Retina (tissue), 1 donor: Measurements from ENCODE around the gene MED13L.
A peak's percentile ranks its signal among the peaks of the same experiment; 100 is the strongest.
"Not testable (repeated sequence)": the region's sequence is repeated elsewhere in the genome, so short reads cannot be mapped to it uniquely, and the experiment has no call there.

Experiments used
- DNase-seq: peaks from one replicate; pipeline ENCODE4 v3.0.0-alpha.2; 2016

MED13L gene

DNA sequence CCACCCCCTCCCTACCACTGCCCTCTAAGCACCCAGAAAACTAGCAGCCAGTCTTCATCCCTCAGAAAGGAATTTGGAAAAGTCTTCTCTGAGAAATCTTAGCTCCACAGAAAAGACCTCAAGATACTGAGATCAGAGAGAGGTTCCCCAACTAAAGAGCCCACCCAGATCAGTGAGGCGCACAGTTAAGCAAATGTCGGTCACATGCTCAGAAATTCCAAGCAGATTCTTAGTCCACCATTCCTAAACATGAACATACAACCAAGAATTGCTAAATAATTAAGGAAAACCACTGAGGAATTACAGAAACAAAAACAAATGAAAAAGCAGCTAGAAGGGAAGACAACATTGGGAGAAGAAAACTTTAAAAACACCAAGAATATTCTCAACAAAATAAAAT lies 32.3 kb downstream of the MED13L start:
- DNase-seq = no peak

DNA sequence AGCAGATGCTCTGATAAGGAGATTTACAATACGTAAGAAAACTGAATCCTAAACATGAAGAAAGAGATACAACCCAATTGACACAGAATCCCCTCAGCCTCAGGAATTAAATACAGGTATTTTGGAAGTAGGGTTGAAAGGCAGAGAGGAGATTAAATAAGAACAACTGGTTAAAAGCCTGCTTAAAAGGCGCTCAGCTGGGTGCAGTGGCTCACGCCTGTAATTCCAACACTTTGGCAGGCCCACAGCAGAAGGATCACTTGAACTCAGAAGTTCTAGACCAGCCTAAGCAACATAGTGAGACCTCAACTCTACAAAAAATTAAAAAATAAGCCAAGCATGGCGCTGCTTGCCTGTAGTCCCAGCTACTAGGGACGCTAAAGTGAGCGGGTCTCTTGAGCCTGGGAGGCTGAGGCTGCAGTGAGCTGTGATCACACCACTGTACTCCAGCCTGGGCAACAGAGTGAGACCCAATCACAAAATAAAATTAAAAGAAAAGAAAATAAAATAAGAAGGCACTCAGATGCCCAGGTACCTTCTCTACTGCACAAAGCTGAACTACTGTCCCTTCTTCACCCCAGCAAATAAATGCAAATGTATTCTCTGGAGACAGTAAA lies 32.9 kb downstream of the MED13L start:
- DNase-seq = no peak

GRCh38 chr12:116244001-116244400 lies 33.5 kb downstream of the MED13L start:
- no peak for DNase-seq

DNA sequence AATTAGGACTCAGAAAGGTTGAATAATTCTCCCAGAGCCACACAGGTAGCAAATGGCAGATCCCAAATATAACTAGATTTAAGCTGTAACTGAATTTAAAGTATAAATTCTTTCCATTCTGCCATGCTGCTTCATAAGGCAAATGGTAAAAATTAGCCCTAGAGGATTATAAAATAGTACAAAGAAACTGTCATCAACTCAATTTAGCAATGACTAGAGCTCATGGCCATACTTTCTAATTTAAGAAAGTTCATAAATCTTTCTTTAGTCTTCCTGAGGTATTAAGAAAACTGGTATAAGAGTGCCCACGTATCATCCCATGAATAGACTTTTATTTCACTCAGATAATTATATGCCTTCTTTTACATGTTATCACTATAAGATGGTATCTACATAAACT lies 34.8 kb downstream of the MED13L start:
- no peak for DNase-seq

DNA sequence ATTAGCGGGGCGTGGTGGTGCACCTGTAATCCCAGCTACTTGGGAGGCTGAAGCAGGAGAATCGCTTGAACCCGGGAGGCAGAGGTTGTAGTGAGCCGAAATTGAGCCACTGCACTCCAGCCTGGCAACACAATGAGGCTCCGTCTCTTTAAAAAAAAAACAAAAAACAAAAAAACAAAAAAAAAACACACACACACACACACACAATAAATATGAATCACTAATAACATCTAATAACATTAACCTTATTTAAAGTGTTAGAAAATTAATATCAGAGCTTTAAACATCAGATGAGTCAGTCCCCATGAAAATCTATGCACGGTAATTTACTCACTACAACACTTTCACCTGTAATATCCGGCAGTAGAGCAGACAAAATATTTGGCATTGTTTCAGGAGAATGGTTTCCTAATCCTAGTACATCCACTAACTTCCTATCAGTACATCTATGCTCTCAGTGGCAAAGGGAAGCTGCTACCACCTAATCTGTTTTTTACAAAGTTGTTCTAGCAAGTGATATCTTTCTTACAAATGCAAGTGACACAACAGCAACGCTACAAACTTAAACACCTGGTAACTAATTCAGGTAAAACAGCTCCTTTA lies 36.2 kb downstream of the MED13L start:
- no peak for DNase-seq

DNA sequence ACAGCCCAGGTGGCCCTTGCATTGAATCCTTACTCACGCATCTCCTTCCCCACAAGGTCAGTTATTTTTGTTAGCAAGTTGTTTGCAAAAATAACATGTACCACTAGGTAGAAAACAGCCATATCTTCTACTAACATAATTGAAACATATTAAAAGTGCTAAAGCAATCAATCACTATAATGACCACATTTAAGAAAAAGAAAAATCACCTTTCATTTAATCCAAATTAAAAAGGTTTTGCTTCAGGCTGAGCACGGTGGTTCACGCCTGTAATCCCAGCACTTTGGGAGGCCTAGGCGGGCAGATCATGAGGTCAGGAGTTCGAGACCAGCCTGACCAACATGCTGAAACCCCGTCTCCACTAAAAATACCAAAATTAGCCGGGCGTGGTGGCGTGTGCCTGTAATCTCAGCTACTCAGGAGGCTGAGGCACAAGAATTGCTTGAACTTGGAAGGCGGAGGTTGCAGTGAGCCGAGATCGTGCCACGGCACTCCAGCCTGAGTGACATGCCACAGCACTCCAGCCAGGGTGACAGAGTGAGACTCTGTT lies 38.8 kb downstream of the MED13L start:
- DNase-seq = not testable (repeated sequence)

GRCh38 chr12:116238149-116238548 lies 39.3 kb downstream of the MED13L start:
- DNase-seq = no peak

- no peak for DNase-seq
Measured at GRCh38 chr12:116236976-116237375, 40.5 kb downstream of the MED13L start.

- peak; percentile 38 for DNase-seq
Measured at GRCh38 chr12:116236148-116236731, 41.3 kb downstream of the MED13L start.

GRCh38 chr12:116234148-116234547 lies 43.3 kb downstream of the MED13L start:
- DNase-seq = not testable (repeated sequence)

DNA sequence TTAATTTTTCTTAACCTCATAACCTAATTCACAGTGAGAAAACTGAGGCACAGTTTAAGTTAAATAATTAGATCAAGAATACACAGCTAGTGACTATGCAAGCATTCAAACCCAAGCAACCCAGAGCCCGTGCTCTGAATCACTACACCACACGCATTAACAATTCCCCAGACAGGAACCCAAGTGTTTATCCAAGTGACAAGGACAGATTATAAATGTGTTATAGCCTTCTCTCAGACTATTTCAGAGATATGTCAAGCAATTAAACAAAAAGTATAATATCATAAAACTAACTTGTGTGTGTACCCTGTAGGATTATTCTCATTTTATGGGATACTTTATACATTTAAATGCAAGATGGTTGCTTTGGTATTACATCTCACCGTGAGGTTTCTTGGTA lies 43.8 kb downstream of the MED13L start:
- DNase-seq = no peak

DNA sequence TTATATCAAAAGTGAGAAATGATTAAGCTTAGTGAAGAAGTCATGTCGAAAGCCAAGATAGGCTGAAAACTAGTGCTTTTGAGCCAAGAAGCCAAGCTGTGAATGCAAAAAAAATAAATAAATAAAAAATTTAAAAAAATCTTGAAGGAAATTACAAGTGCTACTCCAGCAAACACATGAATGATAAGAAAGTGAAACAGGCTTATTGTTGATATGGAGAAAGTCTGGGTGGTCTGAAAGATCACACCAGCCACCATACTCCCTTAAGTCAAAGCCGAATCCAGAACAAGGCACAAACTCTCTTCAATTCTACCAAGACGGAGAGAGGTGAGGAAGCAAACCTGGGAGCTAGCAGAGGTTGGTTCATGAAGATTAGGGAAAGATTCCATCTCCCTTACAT lies 49.7 kb downstream of the MED13L start:
- DNase-seq = no peak

GRCh38 chr12:116226026-116226425 lies 51.5 kb downstream of the MED13L start:
- DNase-seq = no peak

DNA sequence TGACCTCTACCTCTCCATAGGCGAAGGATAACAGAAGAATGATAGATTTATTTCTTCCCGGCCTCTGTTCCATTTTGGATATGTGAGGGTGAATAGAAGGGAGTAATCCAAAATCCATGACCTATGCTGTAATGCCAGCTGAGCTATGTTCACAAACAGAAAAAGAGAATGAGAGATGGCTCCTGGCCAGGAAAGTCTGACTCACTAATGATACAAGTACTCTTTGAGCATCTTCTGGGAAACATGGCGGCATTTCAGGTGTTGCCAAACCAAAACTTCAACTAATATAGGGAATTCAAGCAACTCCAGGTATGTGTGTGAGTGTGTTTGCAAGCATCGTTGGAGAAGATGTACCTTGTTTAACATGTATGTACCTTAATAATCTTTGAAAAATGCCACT lies 55.1 kb downstream of the MED13L start:
- no peak for DNase-seq

- DNase-seq = no peak
Measured at GRCh38 chr12:116220756-116221155, 56.7 kb downstream of the MED13L start.

GRCh38 chr12:116217045-116217735 lies 60.3 kb downstream of the MED13L start:
- no peak for DNase-seq

DNA sequence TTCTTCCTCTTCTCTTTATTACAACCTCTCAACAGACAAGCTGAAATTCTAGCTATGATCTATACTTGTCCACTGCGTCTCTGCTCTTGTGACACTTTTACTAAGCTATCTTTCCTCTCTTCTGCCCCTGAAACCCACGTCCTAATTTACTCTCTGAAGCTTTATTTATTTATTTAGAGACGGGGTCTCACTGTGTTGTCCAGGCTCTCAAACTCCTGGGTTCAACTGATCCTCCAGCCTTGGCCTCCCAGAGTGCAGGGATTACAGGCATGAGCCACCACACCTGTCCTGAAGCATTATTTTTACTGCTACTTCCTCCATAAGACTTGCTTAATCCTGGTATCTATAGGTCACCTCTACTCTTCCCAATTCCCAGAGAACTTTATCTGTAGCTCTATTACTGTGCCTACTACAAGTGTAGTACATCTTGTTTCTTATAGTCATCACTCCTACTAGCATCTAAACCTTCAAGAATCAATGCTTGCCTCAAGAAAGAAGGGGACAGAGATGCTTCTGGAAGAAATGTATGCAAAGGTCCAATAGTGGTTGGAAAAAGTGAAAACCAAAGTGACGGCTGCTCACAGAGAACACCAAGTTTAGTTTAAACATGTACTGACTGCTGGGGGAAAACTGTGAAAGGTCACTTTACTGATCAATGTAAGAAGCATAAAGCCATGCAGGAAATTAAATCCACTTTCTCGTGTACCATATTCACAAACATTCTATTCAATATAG lies 61.3 kb downstream of the MED13L start:
- DNase-seq = no peak

GRCh38 chr12:116215023-116215422 lies 62.5 kb downstream of the MED13L start:
- DNase-seq = no peak

- DNase-seq = no peak
Measured at GRCh38 chr12:116213885-116214527, 63.5 kb downstream of the MED13L start.

DNA sequence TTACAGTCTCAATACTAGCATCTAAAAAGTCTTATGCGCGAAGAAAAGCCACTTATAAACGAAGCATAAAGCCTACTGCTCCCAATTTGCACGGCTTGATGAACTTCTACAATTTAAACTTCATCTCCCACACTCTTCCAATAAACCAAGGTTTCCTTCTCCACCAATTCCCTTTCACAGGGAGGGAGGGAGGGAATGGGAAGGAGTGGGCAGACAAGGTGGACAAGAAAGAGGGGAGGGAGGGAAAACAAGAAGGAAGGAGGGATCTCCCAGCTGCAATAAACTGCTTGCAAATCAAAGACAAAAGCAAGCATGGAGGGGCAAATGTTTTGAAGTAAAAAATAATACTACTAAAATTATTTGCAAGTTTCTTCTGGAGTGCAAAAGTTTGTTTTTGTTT lies 64.5 kb downstream of the MED13L start:
- DNase-seq = peak; percentile 9

- no peak for DNase-seq
Measured at GRCh38 chr12:116210762-116211161, 66.7 kb downstream of the MED13L start.

DNA sequence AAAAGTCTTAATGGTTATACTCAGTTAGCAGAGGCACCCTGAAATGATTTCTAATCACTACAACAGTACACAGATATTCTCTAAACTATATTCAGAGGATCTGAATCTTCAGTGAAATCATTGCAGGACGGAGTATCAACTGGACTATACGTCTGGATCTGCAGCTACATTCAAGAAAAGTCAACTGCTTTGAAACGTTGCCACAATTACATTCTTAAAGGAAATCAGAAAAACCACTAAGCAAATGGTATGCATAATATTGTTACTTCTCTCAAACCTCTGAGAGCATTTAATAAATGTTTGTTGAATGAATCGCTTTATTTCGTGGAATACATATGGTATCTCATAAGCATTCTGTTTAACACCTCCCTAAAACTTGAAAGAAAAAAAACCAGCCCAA lies 67.4 kb downstream of the MED13L start:
- no peak for DNase-seq

DNA sequence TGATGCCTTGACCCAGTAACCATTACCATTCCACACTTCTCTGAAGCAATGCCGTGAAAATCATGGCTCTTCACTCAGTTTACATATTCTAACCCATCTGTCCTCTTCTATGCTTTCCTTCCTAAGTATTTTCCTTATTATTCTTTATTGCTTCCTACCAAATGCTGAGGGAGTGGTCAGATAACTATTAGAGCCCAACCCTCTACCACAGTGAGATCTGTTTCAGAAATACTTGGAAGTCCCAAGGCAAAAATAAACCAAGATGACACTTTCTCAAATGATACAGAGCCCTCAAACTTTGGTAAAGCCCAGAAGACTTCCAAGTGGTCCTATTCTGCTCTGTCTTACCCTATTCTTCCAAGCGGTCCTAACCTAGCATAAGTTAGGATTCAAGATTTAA lies 68.0 kb downstream of the MED13L start:
- no peak for DNase-seq
